K562 (cell line): ENCODE data around the gene ZFP3. TPM values are rescaled to one million over a fixed set of nuclear protein-coding genes. Genes with fewer than 3 reads are reported as not detected.

Experiments used
- ATAC-seq: fragments of 200-7000 bp; cut with Tn5 transposase; 3 replicates; pipeline ENCODE4 v1.9.1; 2020; ENCODE audit warnings: moderate library complexity
- BruUV-seq: library from RNA; stranded (reverse); fragments of 400-500 nt; replicated peaks from 2 replicates; lab custom pipeline; 2021; lab: Mats Ljungman, UMichigan
- CTCF ChIA-PET: fragments of 300-600 bp; formaldehyde crosslinking; extraction: SDS; loops from one replicate; lab custom pipeline; 2021; ENCODE audit warnings: low intra/inter-chr PET ratio; lab: Yijun Ruan, JAX
- POLR2A ChIA-PET: fragments of 300-600, 350-650 bp; sonication (Branson Sonifier 250); formaldehyde crosslinking; extraction: SDS; loops from one replicate; lab custom pipeline; 2021; ENCODE audit warnings: antibody characterized with exemption, inconsistent platforms; lab: Yijun Ruan, JAX
- DNase-seq, 4 experiments: peaks; one replicate each; pipeline versions ENCODE4 v3.0.0 to v3.0.0-alpha.2; 2011 to 2018; ENCODE audit warnings: low spot score in 3 of 4, mixed read lengths in 3 of 4; ENCODE audit errors: extremely low read depth in 1 of 4
- FAIRE-seq: peaks from 2 replicates; lab custom pipeline; 2011; peaks lifted over from hg19 to GRCh38; lab: Jason Lieb, UNC
- H2AFZ ChIP-seq: 2 replicates; pipeline ENCODE4 v1.6.0; 2011; ENCODE audit warnings: low read depth, low read length, control low read depth, inconsistent platforms
- H3K27ac ChIP-seq: fragments of 200-600 bp; 3 replicates; pipeline ENCODE4 v1.8.0; 2011; ENCODE audit warnings: low read depth, mild to moderate bottlenecking, control low read depth, inconsistent platforms, low read length, moderate library complexity, mixed read lengths; ENCODE audit errors: extremely low read depth
- H3K27me3 ChIP-seq, 2 experiments: fragments of 300-600 bp in 1 of 2; 2 replicates in 1 of 2; 3 replicates in 1 of 2; pipeline versions ENCODE4 v1.6.0 to v1.8.0; 2011; ENCODE audit warnings: inconsistent platforms in 2 of 2, low read length in 2 of 2, mild to moderate bottlenecking in 1 of 2, mixed read lengths in 1 of 2, moderate library complexity in 1 of 2; ENCODE audit not compliant: control insufficient read depth in 2 of 2, insufficient read depth in 2 of 2
- H3K36me3 ChIP-seq: fragments of 300-600 bp; 3 replicates; pipeline ENCODE4 v1.8.0; 2011; ENCODE audit warnings: mild to moderate bottlenecking, low read length, inconsistent platforms; ENCODE audit not compliant: control insufficient read depth, insufficient read depth
- H3K4me1 ChIP-seq, 2 experiments: fragments of 200-600 bp in 1 of 2; replicated peaks in 1 of 2; 2 replicates in 1 of 2; 3 replicates in 1 of 2; pipeline versions ENCODE4 v1.5.1 to v1.8.0; 2011; ENCODE audit warnings: inconsistent platforms in 2 of 2, low read length in 2 of 2, mild to moderate bottlenecking in 1 of 2, mixed read lengths in 1 of 2, moderate library complexity in 1 of 2; ENCODE audit not compliant: control insufficient read depth in 2 of 2, insufficient read depth in 2 of 2
- H3K4me2 ChIP-seq: 2 replicates; pipeline ENCODE4 v1.6.1; 2011; ENCODE audit warnings: low read length, control low read depth, inconsistent platforms, mixed read lengths; ENCODE audit not compliant: insufficient read depth
- H3K4me3 ChIP-seq: fragments of 200-600 bp; sonication (generic), shearing (Covaris generic); 2 replicates; pipeline ENCODE4 v1.5.1; 2016; ENCODE audit warnings: control low read depth, inconsistent platforms
- H3K79me2 ChIP-seq: fragments of 200-600 bp; 3 replicates; pipeline ENCODE4 v1.8.0; 2011; ENCODE audit warnings: low read length, inconsistent platforms; ENCODE audit not compliant: control insufficient read depth, insufficient read depth
- H3K9ac ChIP-seq, 2 experiments: 2 replicates each; pipeline versions ENCODE4 v1.6.0 to v1.6.1; 2011; ENCODE audit warnings: low read depth in 2 of 2, low read length in 2 of 2, control low read depth in 1 of 2, inconsistent platforms in 1 of 2, mild to moderate bottlenecking in 1 of 2, mixed read lengths in 1 of 2; ENCODE audit not compliant: insufficient read depth in 1 of 2
- H3K9me1 ChIP-seq: one replicate; pipeline ENCODE4 v1.6.0; 2011; ENCODE audit warnings: inconsistent platforms, mild to moderate bottlenecking, low read length, moderate library complexity; ENCODE audit not compliant: control insufficient read depth, insufficient read depth
- H3K9me3 ChIP-seq: replicated peaks from 2 replicates; pipeline ENCODE4 v1.5.1; 2011; ENCODE audit warnings: low read depth, low read length, inconsistent platforms; ENCODE audit not compliant: control insufficient read depth, insufficient read depth
- H4K20me1 ChIP-seq: replicated peaks from 2 replicates; pipeline ENCODE4 v1.6.1; 2011; ENCODE audit warnings: low read length, inconsistent platforms, mixed read lengths; ENCODE audit not compliant: control insufficient read depth, insufficient read depth
- ARNT ChIP-seq, 2 experiments: fragments of 450-650 bp; IDR thresholded peaks; 2 replicates each; pipeline ENCODE4 v1.6.1; 2016; ENCODE audit warnings: mild to moderate bottlenecking in 1 of 2
- CEBPG ChIP-seq, 3 experiments: fragments of 200-800 bp in 1 of 3; sonication (Bioruptor generic) in 1 of 3; sonication (generic) in 1 of 3; formaldehyde crosslinking in 1 of 3; IDR thresholded peaks in 2 of 3; conservative IDR thresholded peaks in 1 of 3; 2 replicates each; pipeline versions ENCODE4 v1.6.1 to v1.8.0; 2016 to 2022; ENCODE audit warnings: missing compliant biosample characterization in 2 of 3, missing genetic modification characterization in 2 of 3, mild to moderate bottlenecking in 1 of 3, missing genetic modification reagents in 1 of 3
- HMG20B ChIP-seq: fragments of 250-450 bp; sonication (Bioruptor Pico); IDR thresholded peaks from 2 replicates; pipeline ENCODE4 v1.5.0; 2021; ENCODE audit warnings: mild to moderate bottlenecking
- SRSF3 ChIP-seq: fragments of 200-400 bp; formaldehyde crosslinking; IDR thresholded peaks from 2 replicates; pipeline ENCODE4 v1.6.1; 2016; ENCODE audit warnings: mild to moderate bottlenecking, low read length, moderate library complexity; ENCODE audit not compliant: insufficient read depth
- TAL1 ChIP-seq: fragments of 450-650 bp; IDR thresholded peaks from 2 replicates; pipeline ENCODE4 v1.6.1; 2016; ENCODE audit warnings: mild to moderate bottlenecking
- ZNF507 ChIP-seq: conservative IDR thresholded peaks from 2 replicates; pipeline ENCODE4 v1.6.1; 2017; ENCODE audit warnings: missing genetic modification characterization, missing compliant biosample characterization
- WGBS: fragments of 100-300 bp; shearing (Covaris generic); methylation state at CpG from one replicate; pipeline ENCODE4 v1.1.6; 2016; ENCODE audit warnings: low coverage, mixed read lengths; ENCODE audit not compliant: insufficient coverage; ENCODE audit errors: missing lambda C conversion rate; 5-methylcytosine and 5-hydroxymethylcytosine counted together
- in situ Hi-C: fragments of 300-500 bp; cut with MboI; formaldehyde crosslinking; loops from 4 replicates; pipeline ENCODE4 v1.15.0; 2018; ENCODE audit warnings: inconsistent platforms, mixed read lengths
- intact Hi-C: fragments of 100-400 bp; cut with micrococcal nuclease; formaldehyde crosslinking; loops from 2 replicates; pipeline ENCODE4 v1.14.2; 2022
- polyA plus RNA-seq, 8 experiments: library from polyadenylated mRNA; depleted of rRNA in 4 of 8; stranded (reverse) in 5 of 8; unstranded in 3 of 8; fragments of >200 nt; fragmentation: Nextera tagmentation in 2 of 8; fragmentation: Illumina TruSeq in 1 of 8; extraction: Ambion mirVana in 2 of 8; extraction: Trizol in 1 of 8; gene quantifications; 2 replicates each; pipeline versions ENCODE4 v1.2.1 to v1.2.3, GENCODE V29; 2011 to 2014; ENCODE audit warnings: inconsistent platforms in 1 of 8, missing spikeins in 1 of 8
- total RNA-seq, 7 experiments: library from RNA; depleted of rRNA in 6 of 7; stranded (reverse); fragments of >200 nt in 6 of 7; fragmentation: Illumina TruSeq in 2 of 7; extraction: Trizol in 2 of 7; gene quantifications; 2 replicates each; pipeline versions ENCODE4 v1.2.1 to v1.2.3, GENCODE V29; 2011 to 2021; ENCODE audit warnings: low replicate concordance in 1 of 7

Gene ZFP3
- total and polyA plus RNA-seq, 9 of the 15 experiments (the other 6 are each of a cell fraction or from before 2014, with no cell fraction given), result 0.04 TPM; not detected in 8

DNA sequence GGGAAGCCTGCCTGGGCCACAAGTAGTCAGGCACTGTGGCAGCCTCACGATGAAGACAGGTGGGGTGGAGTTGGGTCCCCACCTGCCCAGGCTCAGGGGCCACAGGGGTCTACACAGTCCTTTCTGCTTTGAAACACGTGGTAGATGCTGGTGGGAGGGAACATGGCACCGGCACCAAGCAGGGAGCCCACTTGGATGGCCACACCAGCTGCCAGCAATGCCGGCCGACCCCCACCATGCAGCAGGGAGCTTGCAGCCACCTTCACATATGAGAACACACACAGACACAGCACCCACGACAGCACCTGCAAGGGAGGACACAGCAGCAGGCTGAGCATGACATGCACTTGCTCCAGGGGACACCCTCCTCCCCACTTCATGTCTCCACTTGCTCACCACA is 45.4 kb upstream of the ZFP3 start:
- H3K27me3 ChIP-seq, result no peaks in the 10 kb centered on the region; a peak in 1 of 5 replicates
- in situ Hi-C loops (no loop called here), intact Hi-C loops (no loop called here)
- no TSS peak for BruUV-seq
- H4K20me1 ChIP-seq, result no peaks in the 10 kb centered on the region
- no peak for TF ChIP-seq ARNT (IDR thresholded peaks at IDR 0.05)
- TF ChIP-seq ZNF507, result no peak
- no peak for TF ChIP-seq TAL1
- TF ChIP-seq HMG20B (CRISPR knock-in tag), result no peak
- no peak overlapping the region for H3K4me2 ChIP-seq
- no peak overlapping the region for H2AFZ ChIP-seq
- DNase-seq (no peak), FAIRE-seq (no peak), ATAC-seq (no peak)
- peaks cover 0 to 6% of the 10 kb centered on the region in 2 experiments; a peak in 3 of 5 replicates for H3K4me1 ChIP-seq
- no peak overlapping the region for H3K9ac ChIP-seq
- H3K27ac ChIP-seq, result no peak overlapping the region
- POLR2A ChIA-PET, result no interaction called here
- H3K9me1 ChIP-seq, result no peaks in the 10 kb centered on the region
- CTCF ChIA-PET, result no interaction called here
- WGBS, result 60% methylated on average over 6 of the region's 6 CpGs
- no peaks in the 10 kb centered on the region for H3K79me2 ChIP-seq
- no peaks in the 10 kb centered on the region for H3K36me3 ChIP-seq
- H3K4me3 ChIP-seq, result no peak overlapping the region
- H3K9me3 ChIP-seq, result no peaks in the 10 kb centered on the region

- in situ Hi-C loops (no loop called here), intact Hi-C loops (no loop called here)
- ATAC-seq, result no peak
- FAIRE-seq, result no peak
- H3K9ac ChIP-seq, result no peak overlapping the region
- H3K9me1 ChIP-seq, result no peaks in the 10 kb centered on the region
- no peak for DNase-seq
- no peak overlapping the region for H3K4me2 ChIP-seq
- no peaks in the 10 kb centered on the region for H3K79me2 ChIP-seq
- POLR2A ChIA-PET, result no interaction called here
- H3K27me3 ChIP-seq, result no peaks in the 10 kb centered on the region; a peak in 1 of 5 replicates
- no peaks in the 10 kb centered on the region for H4K20me1 ChIP-seq
- H3K36me3 ChIP-seq, result no peaks in the 10 kb centered on the region
- CTCF ChIA-PET, result no interaction called here
- H3K27ac ChIP-seq, result no peak overlapping the region
- no peak overlapping the region for H2AFZ ChIP-seq
- BruUV-seq, result no TSS peak
- H3K4me1 ChIP-seq, result peaks cover 0 to 6% of the 10 kb centered on the region in 2 experiments; a peak in 3 of 5 replicates
- 46% methylated on average over 8 of the region's 13 CpGs for WGBS
- no peaks in the 10 kb centered on the region for H3K9me3 ChIP-seq
- H3K4me3 ChIP-seq, result no peak overlapping the region
- TF ChIP-seq CEBPG (CRISPR knock-in tag; IDR thresholded peaks at IDR 0.05), result no peak
- TF ChIP-seq CEBPG (tag; conservative IDR thresholded peaks at IDR 0.05 in 1 of 2, IDR thresholded peaks at IDR 0.05 in 1 of 2), result no peak
- TF ChIP-seq SRSF3, result no peak
These were observed 44.8 kb upstream of the ZFP3 start for GRCh38 chr17:5033352-5034015.
